Esophagus muscularis mucosa (tissue), 3 donors: ENCODE measurements around the gene PRKX.

Experiments
- CTCF ChIP-seq, 3 experiments: fragments of 200-600 bp in 2 of 3; fragments of 450-650 bp in 1 of 3; sonication (generic) in 2 of 3; IDR thresholded peaks; one replicate each; pipeline ENCODE4 v1.5.1; 2017 to 2019; ENCODE audit warnings: antibody characterized with exemption in 3 of 3, mild to moderate bottlenecking in 2 of 3, moderate library complexity in 1 of 3
- POLR2A ChIP-seq: fragments of 450-650 bp; IDR thresholded peaks from one replicate; pipeline ENCODE4 v1.6.1; 2017; ENCODE audit warnings: antibody characterized with exemption, moderate library complexity, mild to moderate bottlenecking, low read depth

GRCh38 chrX:3697701-3698279 lies 15.7 kb downstream of the PRKX start:
- TF ChIP-seq POLR2A (no peak), CTCF (IDR thresholded peaks at IDR 0.05) (no peak)
